HCT116 (cell line): ENCODE data around the gene PLEKHA8. TPM values are rescaled to one million over a fixed set of nuclear protein-coding genes. Genes with fewer than 3 reads are reported as not detected.

Source experiments
- ATAC-seq: fragments of 200-7000 bp; cut with Tn5 transposase; 2 replicates; pipeline ENCODE4 v1.9.1; 2020; ENCODE audit warnings: mild to moderate bottlenecking, moderate library complexity
- BruUV-seq: library from RNA; stranded (reverse); fragments of 400-500 nt; replicated peaks from 2 replicates; lab custom pipeline; 2021; lab: Mats Ljungman, UMichigan
- CTCF ChIA-PET: fragments of 300-600 bp; sonication (Branson Sonifier 250); formaldehyde crosslinking; loops from one replicate; lab custom pipeline; 2021; ENCODE audit warnings: antibody characterized with exemption; lab: Charles Lee
- POLR2A ChIA-PET: fragments of 300-600, 350-600 bp; sonication (Branson Sonifier 250); formaldehyde crosslinking; loops from one replicate; lab custom pipeline; 2021; ENCODE audit warnings: antibody characterized with exemption; lab: Charles Lee
- RAD21 ChIA-PET, 2 experiments: fragments of 300-600 bp; sonication (Branson Sonifier 250); formaldehyde crosslinking; loops; one replicate each; lab custom pipeline; 2023; ENCODE audit warnings: low total read pairs in 2 of 2; ENCODE audit not compliant: uncharacterized antibody in 2 of 2, unreplicated experiment in 2 of 2, low non-redundant PET in 1 of 2; lab: Charles Lee
- DNase-seq: peaks from one replicate; pipeline ENCODE4 v3.0.0-alpha.2; 2010; ENCODE audit warnings: low read depth, low spot score
- H2AFZ ChIP-seq: fragments of 200-600 bp; shearing (Covaris generic), sonication (generic); 2 replicates; pipeline ENCODE4 v1.6.1; 2017; ENCODE audit warnings: low read depth, mixed run types, mixed read lengths, antibody characterized with exemption, low read length; ENCODE audit not compliant: poor library complexity, severe bottlenecking
- H3K27ac ChIP-seq: 2 replicates; pipeline ENCODE4 v1.5.1; 2012; ENCODE audit warnings: low read depth, low read length
- H3K27me3 ChIP-seq: fragments of 200-600 bp; sonication (generic); 2 replicates; pipeline ENCODE4 v1.6.1; 2016; ENCODE audit warnings: mixed run types, low read length, mixed read lengths; ENCODE audit not compliant: insufficient read depth
- H3K36me3 ChIP-seq, 2 experiments: fragments of 200-500 bp in 1 of 2; fragments of 200-600 bp in 1 of 2; sonication (Bioruptor generic) in 1 of 2; sonication (generic) in 1 of 2; 2 replicates each; pipeline versions ENCODE4 v1.5.1 to v1.6.1; 2014 to 2016; ENCODE audit warnings: low read length in 2 of 2, inconsistent platforms in 1 of 2, mixed read lengths in 1 of 2, mixed run types in 1 of 2; ENCODE audit not compliant: insufficient read depth in 2 of 2, control insufficient read depth in 1 of 2
- H3K4me1 ChIP-seq, 2 experiments: fragments of 200-600 bp in 1 of 2; sonication (generic) in 1 of 2; 2 replicates each; pipeline versions ENCODE4 v1.5.1 to v1.6.1; 2012 to 2017; ENCODE audit warnings: low read length in 2 of 2, inconsistent platforms in 1 of 2, mild to moderate bottlenecking in 1 of 2, mixed read lengths in 1 of 2, mixed run types in 1 of 2, moderate library complexity in 1 of 2; ENCODE audit not compliant: insufficient read depth in 2 of 2, control insufficient read depth in 1 of 2
- H3K4me2 ChIP-seq: fragments of 200-600 bp; sonication (generic); 2 replicates; pipeline ENCODE4 v1.6.1; 2017; ENCODE audit warnings: mixed run types, low read length, mixed read lengths
- H3K4me3 ChIP-seq, 2 experiments: fragments of 200-600 bp in 1 of 2; sonication (generic) in 1 of 2; replicated peaks in 1 of 2; 2 replicates each; pipeline ENCODE4 v1.5.1; 2011 to 2016; ENCODE audit warnings: low read length in 2 of 2, control low read depth in 1 of 2, low read depth in 1 of 2, mild to moderate bottlenecking in 1 of 2, mixed read lengths in 1 of 2, mixed run types in 1 of 2
- H3K79me2 ChIP-seq: fragments of 200-600 bp; sonication (generic); 2 replicates; pipeline ENCODE4 v1.6.1; 2017; ENCODE audit warnings: mild to moderate bottlenecking, mixed run types, low read length, moderate library complexity, mixed read lengths; ENCODE audit not compliant: insufficient read depth
- H3K9ac ChIP-seq: fragments of 200-600 bp; sonication (generic); 2 replicates; pipeline ENCODE4 v1.6.1; 2016; ENCODE audit warnings: low read length, mixed read lengths
- H3K9me2 ChIP-seq: fragments of 200-600 bp; sonication (generic), shearing (Covaris generic); 2 replicates; pipeline ENCODE4 v1.6.1; 2017; ENCODE audit warnings: mixed run types, mild to moderate bottlenecking, moderate library complexity; ENCODE audit not compliant: insufficient read depth
- H3K9me3 ChIP-seq, 2 experiments: fragments of 200-500 bp in 1 of 2; fragments of 200-600 bp in 1 of 2; sonication (Bioruptor generic) in 1 of 2; sonication (generic) in 1 of 2; 2 replicates each; pipeline ENCODE4 v1.6.1; 2014 to 2017; ENCODE audit warnings: low read length in 2 of 2, mixed read lengths in 2 of 2, inconsistent platforms in 1 of 2, low read depth in 1 of 2, mild to moderate bottlenecking in 1 of 2, mixed run types in 1 of 2, moderate library complexity in 1 of 2; ENCODE audit not compliant: control insufficient read depth in 1 of 2, insufficient read depth in 1 of 2
- H4K20me1 ChIP-seq: fragments of 200-600 bp; sonication (generic), shearing (Covaris generic); 2 replicates; pipeline ENCODE4 v1.6.1; 2017; ENCODE audit warnings: mixed run types, mild to moderate bottlenecking, moderate library complexity; ENCODE audit not compliant: insufficient read depth
- ATF3 ChIP-seq: IDR thresholded peaks from 2 replicates; pipeline ENCODE4 v1.6.1; 2012
- CBX3 ChIP-seq: IDR thresholded peaks from 2 replicates; pipeline ENCODE4 v1.6.1; 2012; ENCODE audit warnings: low read depth
- CEBPB ChIP-seq: IDR thresholded peaks from 2 replicates; pipeline ENCODE4 v1.6.1; 2012; ENCODE audit warnings: low read depth
- EGR1 ChIP-seq: IDR thresholded peaks from 2 replicates; pipeline ENCODE4 v1.6.1; 2012; ENCODE audit warnings: low read depth
- ELF1 ChIP-seq: IDR thresholded peaks from 2 replicates; pipeline ENCODE4 v1.6.1; 2012; ENCODE audit warnings: low read depth, borderline replicate concordance
- EZH2phosphoT487 ChIP-seq: fragments of 200-600 bp; IDR thresholded peaks from 2 replicates; pipeline ENCODE4 v1.6.1; 2018; ENCODE audit warnings: antibody characterized with exemption, borderline replicate concordance
- FOSL1 ChIP-seq: IDR thresholded peaks from 2 replicates; pipeline ENCODE4 v1.6.1; 2012; ENCODE audit warnings: low read depth
- JUND ChIP-seq: IDR thresholded peaks from 2 replicates; pipeline ENCODE4 v1.6.1; 2012
- MAX ChIP-seq: IDR thresholded peaks from 2 replicates; pipeline ENCODE4 v1.6.1; 2012
- POLR2AphosphoS5 ChIP-seq: IDR thresholded peaks from 2 replicates; pipeline ENCODE4 v1.6.1; 2011; ENCODE audit warnings: mild to moderate bottlenecking, low read depth, low read length, moderate library complexity
- REST ChIP-seq: IDR thresholded peaks from 2 replicates; pipeline ENCODE4 v1.6.1; 2012; ENCODE audit warnings: low read depth
- SP1 ChIP-seq: IDR thresholded peaks from 2 replicates; pipeline ENCODE4 v1.6.1; 2012; ENCODE audit warnings: low read depth
- intact Hi-C: fragments of 100-400 bp; cut with micrococcal nuclease; formaldehyde crosslinking; loops from 2 replicates; pipeline ENCODE4 v1.10.0; 2022
- total RNA-seq: library from RNA; stranded (reverse); gene quantifications from one replicate; pipeline ENCODE4 v1.2.1, GENCODE V29; 2021; ENCODE audit not compliant: unreplicated experiment

The PLEKHA8 gene
- total RNA-seq, 1 experiment from 2014 or later, result 13.6 TPM

- no peak for TF ChIP-seq ELF1
- TF ChIP-seq ATF3, result no peak
- TF ChIP-seq CBX3, result no peak
- TF ChIP-seq POLR2AphosphoS5, result no peak
Observed at GRCh38 chr7:30003098-30003497, 25.1 kb upstream of the PLEKHA8 start (continued).

GRCh38 chr7:30005464-30005863 is 22.7 kb upstream of the PLEKHA8 start:
- CTCF ChIA-PET, result no interaction called here
- Histone ChIP-seq H4K20me1 (no peaks in the 10 kb centered on the region), H3K9me3 (no peaks in the 10 kb centered on the region), H3K79me2 (no peaks in the 10 kb centered on the region), H3K4me1 (no peaks in the 10 kb centered on the region), H3K4me2 (no peak overlapping the region), H2AFZ (no peak overlapping the region), H3K4me3 (no peak overlapping the region), H3K9me2 (no peaks in the 10 kb centered on the region), H3K9ac (no peak overlapping the region), H3K27me3 (no peaks in the 10 kb centered on the region), H3K27ac (no peak overlapping the region), H3K36me3 (no peaks in the 10 kb centered on the region)
- no peak for ATAC-seq
- intact Hi-C loops, result no loop called here
- POLR2A ChIA-PET, result no interaction called here
- RAD21 ChIA-PET, result no interaction called here
- no peak for DNase-seq
- no TSS peak for BruUV-seq
- no peak for TF ChIP-seq EZH2phosphoT487
- TF ChIP-seq SP1, result no peak
- TF ChIP-seq FOSL1, result no peak
- no peak for TF ChIP-seq POLR2AphosphoS5
- TF ChIP-seq REST, result no peak
- TF ChIP-seq JUND, result no peak
- no peak for TF ChIP-seq MAX
- no peak for TF ChIP-seq ATF3
- no peak for TF ChIP-seq CEBPB
- TF ChIP-seq EGR1, result no peak
